GM18867 (cell line): ENCODE results near the gene GRID2.
"Not testable (repeated sequence)": the region's sequence is repeated elsewhere in the genome, so short reads cannot be mapped to it uniquely, and the experiment has no call there.

Experiments
- ATAC-seq: cut with Tn5 transposase; IDR thresholded peaks from one replicate; pipeline ENCODE4 v1.9.1; 2021; ENCODE audit warnings: mild to moderate bottlenecking, moderate library complexity; ENCODE audit not compliant: unreplicated experiment

Gene GRID2

DNA sequence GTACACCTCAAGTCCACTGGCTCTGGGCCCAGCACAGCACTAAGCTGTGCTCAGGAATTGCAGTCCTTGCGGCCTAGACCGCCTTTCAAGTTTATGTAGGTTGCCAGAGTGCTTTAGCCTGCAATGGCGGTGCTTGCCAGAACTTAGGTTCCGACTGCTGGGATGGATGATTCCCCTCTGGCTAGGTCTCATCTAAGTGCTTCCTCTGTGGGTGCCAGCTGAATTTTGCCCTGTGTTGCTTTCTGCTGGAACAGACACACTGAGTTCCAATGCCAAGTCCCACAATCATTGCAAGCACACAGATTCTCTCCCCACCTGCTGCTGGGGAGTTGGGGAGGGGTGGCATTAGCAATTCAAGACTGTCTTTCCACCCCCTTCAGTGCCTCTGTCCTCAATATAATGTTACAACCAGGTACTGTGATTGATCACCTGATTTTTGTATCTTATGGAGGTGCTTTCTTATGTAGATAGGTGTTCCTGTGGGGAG, 129.5 kb downstream of the GRID2 start:
- no peak for ATAC-seq

- not testable (repeated sequence) for ATAC-seq
Measured at GRCh38 chr4:92438722-92439121, 135.0 kb downstream of the GRID2 start.

DNA sequence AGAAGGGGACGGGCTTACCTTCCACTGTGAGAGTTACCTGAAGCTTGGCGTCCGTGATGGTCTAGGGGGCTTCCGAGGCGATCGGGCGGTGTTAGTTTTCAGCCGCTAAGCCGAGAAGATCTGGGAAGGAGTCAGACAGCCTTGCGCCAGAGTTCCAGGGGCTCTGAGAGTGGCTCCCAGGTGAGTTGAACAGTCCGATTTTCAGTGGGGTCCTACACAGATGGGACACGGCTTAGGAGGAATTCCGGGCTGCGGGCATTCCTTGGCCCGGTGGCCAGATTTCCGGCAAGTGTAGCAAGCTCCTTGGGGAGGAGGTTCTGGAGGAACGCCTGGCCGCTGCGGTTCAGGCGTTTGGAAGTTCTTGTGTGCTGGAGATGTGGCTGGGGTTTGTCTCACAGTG, 138.4 kb downstream of the GRID2 start:
- ATAC-seq, result not testable (repeated sequence)

GRCh38 chr4:92444143-92444843, 140.5 kb downstream of the GRID2 start:
- ATAC-seq, result not testable (repeated sequence)

DNA sequence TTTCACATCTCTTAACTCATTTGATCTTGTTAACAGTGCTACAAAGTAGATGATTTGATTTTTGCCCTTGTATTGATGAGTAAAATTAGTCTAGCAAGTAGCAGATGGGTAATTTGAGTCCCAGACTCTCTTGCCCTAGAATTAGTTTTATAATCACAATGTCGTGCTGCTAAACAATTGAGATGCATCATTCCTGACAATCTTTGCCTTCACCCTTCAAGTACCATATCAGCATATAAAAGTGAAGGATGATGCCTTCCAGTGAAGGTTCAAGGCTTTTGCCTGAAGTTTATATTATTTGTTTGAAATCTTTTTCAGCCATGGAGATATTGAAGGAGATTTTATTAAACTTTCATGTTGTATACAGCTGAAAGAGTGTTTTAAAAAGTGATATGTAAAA, 141.4 kb downstream of the GRID2 start:
- ATAC-seq, result no peak

GRCh38 chr4:92447255-92447905, 143.6 kb downstream of the GRID2 start:
- ATAC-seq, result no peak

DNA sequence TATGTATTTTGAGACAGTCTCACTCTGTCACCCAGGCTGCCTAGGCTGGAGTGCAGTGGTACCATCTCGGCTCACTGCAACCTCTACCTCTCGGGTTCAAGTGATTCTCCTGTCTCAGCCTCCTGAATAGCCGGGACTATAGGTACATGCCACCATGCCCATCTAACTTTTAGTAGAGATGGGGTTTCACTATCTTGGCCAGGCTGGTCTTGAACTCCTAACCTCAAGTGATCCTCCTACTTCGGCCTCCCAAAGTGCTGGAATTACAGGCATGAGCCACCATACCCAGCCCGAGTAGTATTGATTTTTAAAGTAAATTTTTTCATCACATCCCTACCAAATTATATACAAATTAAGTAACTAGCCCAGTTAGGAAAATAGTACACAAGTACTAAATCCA, 144.4 kb downstream of the GRID2 start:
- ATAC-seq, result not testable (repeated sequence)

- no peak for ATAC-seq
Measured at GRCh38 chr4:92450694-92451093, 146.9 kb downstream of the GRID2 start.

DNA sequence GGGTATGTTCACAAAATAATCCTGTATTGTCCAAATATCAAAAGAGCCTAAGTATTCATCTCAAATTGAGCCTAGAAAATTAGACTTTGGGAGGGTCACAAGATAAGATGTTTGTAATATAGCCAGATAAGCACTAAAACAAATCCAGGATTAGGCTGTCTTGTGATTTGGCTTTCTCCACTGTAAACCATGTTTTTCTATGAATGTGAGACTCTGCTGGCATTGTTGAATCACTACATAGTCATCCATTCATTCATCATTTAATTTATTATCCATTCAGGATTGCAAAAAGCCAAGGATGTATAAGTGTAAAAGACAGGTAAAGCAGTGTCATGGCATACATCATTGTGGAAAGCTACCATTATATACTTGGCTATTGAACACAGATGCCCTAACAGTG, 148.0 kb downstream of the GRID2 start:
- no peak for ATAC-seq

DNA sequence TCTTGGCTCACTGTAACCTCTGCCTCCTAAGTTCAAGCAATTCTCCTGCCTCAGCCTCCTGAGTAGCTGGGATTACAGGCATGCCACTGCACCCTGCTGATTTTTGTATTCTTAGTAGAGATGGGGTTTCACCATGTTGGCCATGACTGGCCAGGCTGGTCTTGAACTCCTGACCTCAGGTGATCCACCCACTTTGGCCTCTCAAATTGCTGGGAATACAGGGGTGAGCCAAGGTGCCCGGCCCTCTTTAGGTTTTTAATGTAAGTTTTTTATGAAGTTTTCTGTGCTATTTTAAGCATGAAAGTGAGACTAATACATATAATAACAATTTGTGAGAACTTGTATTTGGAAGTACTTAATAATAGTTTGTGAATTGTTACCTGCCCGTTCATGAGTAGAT, 148.6 kb downstream of the GRID2 start:
- not testable (repeated sequence) for ATAC-seq

DNA sequence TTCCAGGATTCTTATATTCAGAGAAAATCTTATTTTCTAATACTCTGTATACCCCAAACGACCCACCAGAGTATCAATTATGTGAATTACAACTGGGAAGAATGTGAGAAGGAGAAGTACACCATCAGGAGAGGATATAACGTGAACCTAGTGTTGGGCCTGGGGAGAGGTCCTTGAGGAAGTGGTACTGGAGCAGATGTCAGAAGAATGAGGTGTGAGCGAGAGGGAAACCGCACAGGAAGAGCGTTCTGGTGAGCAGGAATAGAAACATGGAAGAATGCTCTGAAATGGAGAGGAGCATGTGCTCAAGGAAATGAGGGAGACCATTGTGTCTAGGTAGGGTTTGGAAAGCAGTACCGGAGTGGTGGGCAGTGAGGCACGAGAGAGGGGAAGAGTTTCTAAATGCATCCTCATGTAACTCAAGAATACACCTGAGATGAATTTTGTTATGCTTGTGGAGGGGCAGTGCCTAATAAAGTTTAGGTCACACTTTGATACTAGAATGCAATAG, 151.6 kb downstream of the GRID2 start:
- ATAC-seq, result no peak

DNA sequence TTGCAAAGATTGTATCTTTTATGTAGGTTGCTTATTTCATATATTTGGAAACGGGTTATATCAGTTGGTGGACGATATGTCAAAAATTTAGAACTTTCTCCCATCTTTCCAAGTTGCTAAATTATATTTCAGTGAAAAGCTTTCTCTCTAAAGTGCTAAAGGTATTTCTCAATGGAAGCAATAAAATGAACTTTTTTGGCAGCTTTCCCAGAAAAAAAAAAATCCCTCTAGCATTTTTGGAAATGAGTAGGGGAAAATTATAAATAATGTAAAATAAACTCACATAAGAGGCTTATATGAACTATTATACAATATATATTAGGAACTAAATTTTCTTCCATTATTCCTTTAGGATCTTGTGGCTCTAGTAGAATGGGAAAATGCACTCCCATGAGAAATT, 152.2 kb downstream of the GRID2 start:
- no peak for ATAC-seq

- no peak for ATAC-seq
Measured at GRCh38 chr4:92461732-92462131, 158.0 kb downstream of the GRID2 start.

DNA sequence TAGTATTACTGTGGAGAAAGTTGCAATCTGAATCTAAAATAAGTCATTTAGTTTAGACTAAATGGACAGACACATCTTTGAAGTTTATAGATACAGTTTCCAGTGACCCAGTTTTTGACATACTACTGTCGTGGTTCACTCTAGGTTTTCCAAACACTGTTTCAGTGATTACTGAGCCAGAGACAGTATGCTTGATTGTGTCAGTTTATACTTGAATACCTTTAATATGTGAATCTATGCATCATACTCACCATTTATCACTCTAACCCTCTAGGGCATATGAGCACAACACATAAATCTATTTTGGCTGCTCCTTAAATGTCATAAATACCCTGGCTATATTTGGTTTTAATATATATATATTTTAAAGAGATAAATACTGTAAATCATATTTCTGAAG, 173.5 kb downstream of the GRID2 start:
- no peak for ATAC-seq

DNA sequence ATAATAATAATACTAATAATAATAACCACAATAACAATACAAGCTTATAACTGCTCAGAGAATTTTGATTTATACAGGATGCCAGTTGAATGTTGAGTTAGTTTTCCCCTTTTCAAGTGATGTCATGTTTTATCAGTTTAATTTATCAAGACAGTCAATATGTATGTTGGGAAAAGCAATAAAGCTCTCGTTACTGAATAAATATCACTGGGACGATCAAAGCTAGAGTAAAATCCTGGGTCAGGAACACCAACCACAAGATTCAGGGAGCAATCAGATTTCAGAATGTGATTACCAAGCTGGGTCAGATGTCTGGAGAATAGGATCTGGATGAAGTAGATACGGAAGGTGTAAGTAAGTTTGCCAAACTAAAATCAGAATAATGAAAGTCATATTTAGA, 179.6 kb downstream of the GRID2 start:
- no peak for ATAC-seq

- ATAC-seq, result no peak
Measured at GRCh38 chr4:92488496-92488895, 184.7 kb downstream of the GRID2 start.

DNA sequence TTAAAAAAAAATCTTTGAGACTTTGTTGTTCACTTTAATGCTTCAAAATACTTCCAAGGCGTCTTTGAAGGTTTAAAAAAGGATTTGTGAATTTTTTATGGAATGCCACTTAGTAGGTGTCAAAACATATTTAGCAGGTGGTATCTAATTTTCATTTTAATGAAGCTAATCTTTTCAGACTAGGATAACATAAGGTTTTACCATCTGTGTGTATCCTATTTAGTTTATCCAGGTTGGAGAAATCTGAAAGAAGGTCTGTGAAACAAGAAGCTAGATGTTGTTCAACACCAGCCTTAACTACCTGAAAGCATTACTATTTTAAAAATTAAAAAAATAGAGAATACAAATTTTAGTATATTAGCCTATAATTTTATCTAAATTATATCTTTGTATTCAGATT, 193.4 kb downstream of the GRID2 start:
- ATAC-seq, result no peak

GRCh38 chr4:92501456-92501855, 197.7 kb downstream of the GRID2 start:
- ATAC-seq, result no peak

GRCh38 chr4:92506933-92507332, 203.2 kb downstream of the GRID2 start:
- no peak for ATAC-seq

DNA sequence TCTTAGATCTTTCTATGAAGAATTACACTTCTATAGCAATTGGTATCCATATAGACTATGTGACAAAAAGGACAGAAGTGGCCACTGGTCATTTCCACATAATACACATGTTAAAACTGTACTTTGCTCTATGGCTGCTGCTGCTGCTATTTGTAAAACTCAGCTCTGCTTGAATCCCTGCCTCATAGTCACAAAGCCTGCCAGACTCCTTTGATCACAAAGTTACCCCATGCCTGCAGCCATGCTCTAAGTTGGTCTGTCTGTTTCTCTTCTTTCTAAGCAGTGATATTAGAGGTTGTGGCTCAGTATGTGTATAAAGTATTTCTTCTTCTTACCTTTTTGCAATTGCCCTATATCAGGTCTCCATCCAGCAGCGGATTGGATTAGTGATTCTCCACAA, 210.9 kb downstream of the GRID2 start:
- ATAC-seq, result no peak

- no peak for ATAC-seq
Measured at GRCh38 chr4:92516450-92516849, 212.7 kb downstream of the GRID2 start.

GRCh38 chr4:92519727-92520126, 216.0 kb downstream of the GRID2 start:
- ATAC-seq, result no peak
